Measurements from ENCODE around the gene COPS3.

DNA sequence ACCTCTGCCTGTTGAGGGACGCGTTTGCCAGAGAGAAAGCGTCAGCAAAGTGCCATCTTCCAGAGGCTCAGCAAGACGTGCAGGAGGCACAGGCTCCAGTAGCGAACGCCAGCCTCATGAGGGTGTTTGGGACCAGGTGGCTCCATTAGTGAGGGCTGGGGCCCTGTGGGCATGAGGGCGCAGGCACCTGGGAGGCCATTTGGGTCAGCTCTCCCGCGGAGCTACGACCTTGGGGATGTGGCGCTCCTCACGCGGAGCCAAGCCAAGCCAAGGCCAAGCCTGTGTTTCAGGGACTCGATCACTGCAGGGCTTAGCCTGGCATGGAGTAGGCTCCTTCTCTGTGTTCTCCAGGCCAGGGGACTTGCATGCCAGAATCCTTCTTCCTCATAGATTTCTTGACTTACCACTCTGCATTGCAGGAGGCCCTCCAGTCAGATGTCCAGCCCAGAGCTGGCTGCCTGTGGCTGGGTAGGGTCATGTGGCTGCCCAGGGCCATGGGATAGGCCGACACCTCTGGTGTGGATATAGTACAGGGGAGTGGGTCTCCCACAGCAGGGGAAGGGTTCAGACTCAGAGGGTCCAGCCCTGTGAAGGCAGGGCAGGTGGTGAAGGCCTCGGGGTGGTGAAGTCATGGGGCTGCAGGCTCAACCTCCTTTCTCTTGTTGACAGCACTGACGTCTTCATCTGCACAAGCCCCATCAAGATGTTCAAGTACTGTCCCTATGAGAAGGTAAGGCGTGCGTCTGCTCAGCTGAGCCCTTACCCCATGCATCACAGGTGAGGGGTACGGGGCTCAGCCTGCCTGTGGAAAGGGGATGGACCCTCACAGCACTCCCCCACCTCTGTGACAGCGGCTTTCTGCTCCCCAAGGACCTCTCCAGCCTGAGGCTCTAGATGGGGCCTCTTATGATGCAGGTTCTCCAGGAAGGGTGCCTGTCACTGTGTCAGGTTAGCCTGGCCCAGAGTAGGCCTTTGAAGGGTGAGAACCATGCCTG lies 41.8 kb upstream of the COPS3 start:
- no peak for TF ChIP-seq CTCF (conservative IDR thresholded peaks at IDR 0.05 in 1 of 2, IDR thresholded peaks at IDR 0.05 in 1 of 2; ENCODE audit: low read depth in 1 of 2, low read length in 2 of 2)
- no peak for TF ChIP-seq EZH2 (IDR thresholded peaks at IDR 0.05; ENCODE audit: low read length, missing control alignments)

Measured in fibroblast of lung (primary cell).